Prostate gland (tissue), 2 donors: ENCODE data around the gene ARHGEF26.

Experiments used
- CTCF ChIP-seq, 4 experiments: fragments of 200-600 bp in 2 of 4; fragments of 450-650 bp in 2 of 4; sonication (generic) in 2 of 4; IDR thresholded peaks; 1 replicate in 3 of 4; 2 replicates in 1 of 4; pipeline ENCODE4 v1.5.1; 2016 to 2019; ENCODE audit warnings: antibody characterized with exemption in 4 of 4, mild to moderate bottlenecking in 2 of 4, moderate library complexity in 2 of 4
- POLR2A ChIP-seq: fragments of 450-650 bp; IDR thresholded peaks from one replicate; pipeline ENCODE4 v1.6.1; 2016; ENCODE audit warnings: antibody characterized with exemption, mild to moderate bottlenecking
- POLR2AphosphoS5 ChIP-seq: sonication (generic); formaldehyde crosslinking; IDR thresholded peaks from one replicate; pipeline ENCODE4 v1.6.1; 2017; ENCODE audit warnings: antibody characterized with exemption

- TF ChIP-seq CTCF (IDR thresholded peaks at IDR 0.05) (no peak), POLR2AphosphoS5 (no peak), POLR2A (no peak)
Observed at GRCh38 chr3:154142608-154143007, 21.4 kb downstream of the ARHGEF26 start.
